ENCODE measurements around the gene TEX51.

TEX51 gene

DNA sequence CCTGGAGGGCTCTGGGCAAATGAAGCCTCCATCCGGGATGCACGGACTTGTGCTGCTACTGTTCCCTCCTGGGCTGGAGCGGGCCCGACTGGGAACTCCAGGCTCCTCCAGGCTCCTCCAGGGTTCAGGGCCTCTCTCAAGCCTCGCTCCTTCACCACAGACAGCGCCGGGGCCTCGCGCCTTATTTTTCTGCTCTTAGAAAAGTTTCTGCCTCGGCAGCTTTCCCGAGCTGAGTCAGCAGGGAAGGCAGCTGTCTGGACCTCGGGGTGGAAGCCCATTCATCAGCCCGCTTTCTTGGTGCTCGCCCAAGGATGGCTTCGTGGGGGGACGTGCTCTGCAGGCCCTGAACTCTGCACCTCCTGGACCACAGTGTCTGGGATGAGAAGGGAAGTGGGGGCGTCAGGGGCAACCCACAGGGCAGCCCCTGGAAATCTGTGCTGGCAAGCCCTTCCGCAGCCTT lies 12.9 kb upstream of the TEX51 start:
- TF ChIP-seq, protein P1, sequence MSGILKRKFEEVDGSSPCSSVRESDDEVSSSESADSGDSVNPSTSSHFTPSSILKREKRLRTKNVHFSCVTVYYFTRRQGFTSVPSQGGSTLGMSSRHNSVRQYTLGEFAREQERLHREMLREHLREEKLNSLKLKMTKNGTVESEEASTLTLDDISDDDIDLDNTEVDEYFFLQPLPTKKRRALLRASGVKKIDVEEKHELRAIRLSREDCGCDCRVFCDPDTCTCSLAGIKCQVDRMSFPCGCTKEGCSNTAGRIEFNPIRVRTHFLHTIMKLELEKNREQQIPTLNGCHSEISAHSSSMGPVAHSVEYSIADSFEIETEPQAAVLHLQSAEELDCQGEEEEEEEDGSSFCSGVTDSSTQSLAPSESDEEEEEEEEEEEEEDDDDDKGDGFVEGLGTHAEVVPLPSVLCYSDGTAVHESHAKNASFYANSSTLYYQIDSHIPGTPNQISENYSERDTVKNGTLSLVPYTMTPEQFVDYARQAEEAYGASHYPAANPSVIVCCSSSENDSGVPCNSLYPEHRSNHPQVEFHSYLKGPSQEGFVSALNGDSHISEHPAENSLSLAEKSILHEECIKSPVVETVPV (CRISPR knock-in tag; IDR thresholded peaks at IDR 0.05) = no peak
- TF ChIP-seq GLIS3 (CRISPR knock-in tag; IDR thresholded peaks at IDR 0.05) (no peak), ZFP30 (CRISPR knock-in tag; IDR thresholded peaks at IDR 0.05) (no peak), PPARA (CRISPR knock-in tag; IDR thresholded peaks at IDR 0.05; ENCODE audit: borderline replicate concordance) (no peak), ESRRG (CRISPR knock-in tag; IDR thresholded peaks at IDR 0.05) (no peak), TCF4 (CRISPR knock-in tag; IDR thresholded peaks at IDR 0.05; ENCODE audit: borderline replicate concordance) (no peak), POU6F1 (CRISPR knock-in tag; IDR thresholded peaks at IDR 0.05; ENCODE audit: borderline replicate concordance, low read depth) (no peak), PATZ1 (CRISPR knock-in tag; IDR thresholded peaks at IDR 0.05; ENCODE audit: borderline replicate concordance) (no peak), ISL1 (CRISPR knock-in tag; IDR thresholded peaks at IDR 0.05) (no peak), BACH2 (CRISPR knock-in tag; IDR thresholded peaks at IDR 0.05; ENCODE audit: borderline replicate concordance) (no peak), TOX (CRISPR knock-in tag; IDR thresholded peaks at IDR 0.05; ENCODE audit: borderline replicate concordance) (no peak), ZNF70 (CRISPR knock-in tag; IDR thresholded peaks at IDR 0.05) (no peak), CREB5 (CRISPR knock-in tag; IDR thresholded peaks at IDR 0.05; ENCODE audit: low read depth) (no peak), ZC3H10 (CRISPR knock-in tag; IDR thresholded peaks at IDR 0.05) (no peak), SNAI2 (CRISPR knock-in tag; IDR thresholded peaks at IDR 0.05) (no peak), ZFP3 (CRISPR knock-in tag; IDR thresholded peaks at IDR 0.05) (no peak), CSDC2 (CRISPR knock-in tag; IDR thresholded peaks at IDR 0.05) (no peak), TSHZ2 (CRISPR knock-in tag; IDR thresholded peaks at IDR 0.05) (no peak), RARB (CRISPR knock-in tag; IDR thresholded peaks at IDR 0.05) (no peak)
- no peak for ATAC-seq

DNA sequence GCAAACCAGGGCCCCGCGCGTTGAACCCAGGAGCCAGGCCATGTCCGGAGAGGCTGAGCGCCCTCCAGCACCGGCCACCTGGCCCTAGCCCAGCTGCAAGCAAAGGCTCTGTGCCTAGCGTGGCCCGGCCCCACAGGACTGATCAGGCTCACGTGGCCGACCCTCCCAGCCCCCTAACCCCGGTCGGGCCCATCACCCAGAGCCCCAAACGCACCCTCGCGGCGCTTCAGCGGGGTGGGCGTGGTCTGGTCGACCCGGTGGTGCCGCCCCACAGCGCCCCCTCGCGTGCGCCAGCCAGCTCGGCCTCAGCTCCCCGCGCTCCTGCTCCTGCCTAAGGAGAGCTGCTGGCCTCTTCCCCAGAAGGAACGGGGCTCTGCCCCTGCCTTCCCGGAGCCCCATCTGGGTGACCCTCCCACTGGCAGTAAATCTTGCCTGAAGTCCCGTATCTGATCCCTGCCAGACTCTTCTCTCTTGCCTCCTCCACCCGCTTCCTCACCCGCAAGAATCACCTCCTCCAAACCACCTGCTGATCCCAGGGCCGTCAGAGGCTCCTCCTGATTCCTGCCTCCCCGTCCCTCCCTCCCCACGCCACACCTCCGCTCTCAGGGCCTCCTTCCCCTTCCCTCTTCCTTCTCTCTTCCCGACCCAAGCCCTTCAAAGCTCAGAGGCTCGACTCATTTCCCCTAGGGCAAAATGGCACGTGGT lies 12.3 kb upstream of the TEX51 start:
- TF ChIP-seq GLIS3 (CRISPR knock-in tag; IDR thresholded peaks at IDR 0.05) (no peak), ZFP30 (CRISPR knock-in tag; IDR thresholded peaks at IDR 0.05) (no peak), ZNF565 (CRISPR knock-in tag; conservative IDR thresholded peaks at IDR 0.05; ENCODE audit: low read depth) (no peak), ZNF8 (CRISPR knock-in tag; IDR thresholded peaks at IDR 0.05) (no peak), TSHZ2 (CRISPR knock-in tag; IDR thresholded peaks at IDR 0.05) (no peak), TOX (CRISPR knock-in tag; IDR thresholded peaks at IDR 0.05; ENCODE audit: borderline replicate concordance) (no peak), OSR1 (CRISPR knock-in tag; IDR thresholded peaks at IDR 0.05) (no peak)
- no peak for ATAC-seq

Measured in SK-N-SH treated with all-trans-retinoic acid at 6 μM for 48 hours (cell line).